GM12872 (cell line): ENCODE data around the gene PI3.

Source experiments
- CTCF ChIP-seq: IDR thresholded peaks from 3 replicates; pipeline ENCODE4 v1.5.1; 2011; ENCODE audit warnings: low read depth, mild to moderate bottlenecking, low read length, moderate library complexity; ENCODE audit not compliant: insufficient read depth

PI3 gene

GRCh38 chr20:45218124-45218523 lies 43.4 kb downstream of the PI3 start:
- no peak for TF ChIP-seq CTCF

GRCh38 chr20:45218636-45219035 lies 43.9 kb downstream of the PI3 start:
- no peak for TF ChIP-seq CTCF

GRCh38 chr20:45221076-45221475 lies 46.4 kb downstream of the PI3 start, which contains the start of gene SEMG2:
TSS of gene SEMG2 (plus strand) at chr20:45221373. CDS start at chr20:45221390, 17 bp downstream.
- no peak for TF ChIP-seq CTCF

DNA sequence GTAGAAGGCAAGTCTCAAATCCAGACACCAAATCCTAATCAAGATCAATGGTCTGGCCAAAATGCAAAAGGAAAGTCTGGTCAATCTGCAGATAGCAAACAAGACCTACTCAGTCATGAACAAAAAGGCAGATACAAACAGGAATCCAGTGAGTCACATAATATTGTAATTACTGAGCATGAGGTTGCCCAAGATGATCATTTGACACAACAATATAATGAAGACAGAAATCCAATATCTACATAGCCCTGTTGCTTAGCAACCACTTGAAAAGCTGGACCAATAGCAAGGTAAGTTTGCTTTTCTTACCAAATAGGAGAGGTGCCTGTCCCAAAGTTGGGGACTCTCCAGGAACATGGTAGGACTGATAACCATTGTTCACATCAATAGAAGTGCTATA lies 48.4 kb downstream of the PI3 start:
- TF ChIP-seq CTCF, result no peak
